ENCODE measurements around the gene NPAS2. TPM values are rescaled to one million over a fixed set of nuclear protein-coding genes. Genes with fewer than 3 reads are reported as not detected.

The NPAS2 gene
- total RNA-seq, 1 experiment from 2014 or later: 38.3 TPM

GRCh38 chr2:100821255-100821910 lies 1.4 kb downstream of the NPAS2 start:
- Histone ChIP-seq H3K4me3 (peak overlapping the region; percentile 69), H3K36me3 (ENCODE audit: low read depth) (peaks cover 22% of the 10 kb centered on the region; the same call in 1 of the 2 replicates), H3K9me2 (ENCODE audit: insufficient read depth) (no peaks in the 10 kb centered on the region), H3K4me2 (peak overlapping the region; percentile 97), H3K9me3 (ENCODE audit: insufficient read depth, low read depth) (no peaks in the 10 kb centered on the region), H3K27ac (peak overlapping the region; percentile 69), H3K27me3 (ENCODE audit: insufficient read depth, low read depth) (no peaks in the 10 kb centered on the region), H3F3A (ENCODE audit: insufficient read depth, low read depth) (peaks cover 24% of the 10 kb centered on the region), H4K20me1 (ENCODE audit: insufficient read depth) (peaks cover 20% of the 10 kb centered on the region), H3K79me2 (ENCODE audit: low read depth) (peaks cover 80% of the 10 kb centered on the region), H3K4me1 (replicated peaks; ENCODE audit: insufficient read depth) (peaks cover 53% of the 10 kb centered on the region), H2AFZ (no peak overlapping the region)
- TSS peak; percentile 25 for BruUV-seq (replicated peaks)
- TF ChIP-seq EZH2 (IDR thresholded peaks at IDR 0.05; ENCODE audit: low read depth): no peak
- TF ChIP-seq CTCF (conservative IDR thresholded peaks at IDR 0.05): no peak
- POLR2A ChIA-PET (ENCODE audit: unreplicated experiment): interaction anchor here (0.6 to 0.7 kb wide), 2 partner anchors 115 to 1484 kb away, joined by 3 to 18 read pairs; partner anchors contain the start of gene EIF5B
- DNase-seq: no peak
- intact Hi-C loops (cut with micrococcal nuclease; ENCODE audit: unreplicated experiment): loop anchor here (5.0 kb wide), 3 partner anchors 46 to 166 kb away; no protein-coding TSS in a partner anchor
- CTCF ChIA-PET: interaction anchor here (0.6 to 0.7 kb wide), 3 partner anchors 70 to 192 kb away, joined by 3 to 22 read pairs (median 9); no protein-coding TSS in a partner anchor

- intact Hi-C loops (cut with micrococcal nuclease; ENCODE audit: unreplicated experiment): loop anchor here (5.0 kb wide), 3 partner anchors 45 to 165 kb away; no protein-coding TSS in a partner anchor
- H3K79me2 ChIP-seq (ENCODE audit: low read depth): peaks cover 80% of the 10 kb centered on the region
- H3K4me1 ChIP-seq (replicated peaks; ENCODE audit: insufficient read depth): peaks cover 55% of the 10 kb centered on the region
- H3K4me3 ChIP-seq: peak overlapping the region; percentile 69
- H3K27me3 ChIP-seq (ENCODE audit: insufficient read depth, low read depth): no peaks in the 10 kb centered on the region
- no peaks in the 10 kb centered on the region for H3K9me3 ChIP-seq (ENCODE audit: insufficient read depth, low read depth)
- H4K20me1 ChIP-seq (ENCODE audit: insufficient read depth): peaks cover 20% of the 10 kb centered on the region
- no peak for TF ChIP-seq CTCF (conservative IDR thresholded peaks at IDR 0.05)
- no peak for TF ChIP-seq EZH2 (IDR thresholded peaks at IDR 0.05; ENCODE audit: low read depth)
- peaks cover 22% of the 10 kb centered on the region; the same call in 1 of the 2 replicates for H3K36me3 ChIP-seq (ENCODE audit: low read depth)
- H3K4me2 ChIP-seq: peak overlapping the region; percentile 97
- CTCF ChIA-PET: no interaction called here
- H3K9me2 ChIP-seq (ENCODE audit: insufficient read depth): no peaks in the 10 kb centered on the region
- no peak for DNase-seq
- POLR2A ChIA-PET (ENCODE audit: unreplicated experiment): no interaction called here
- H3F3A ChIP-seq (ENCODE audit: insufficient read depth, low read depth): peaks cover 21% of the 10 kb centered on the region
- no TSS peak for BruUV-seq (replicated peaks)
- H2AFZ ChIP-seq: no peak overlapping the region
- peak overlapping the region; percentile 69 for H3K27ac ChIP-seq
Measured at GRCh38 chr2:100821911-100822265, 1.9 kb downstream of the NPAS2 start.

- CTCF ChIA-PET: interaction anchor here (0.6 kb wide), 1 partner anchor 35 kb away, joined by 4 read pairs; no protein-coding TSS in a partner anchor
- peaks cover 25% of the 10 kb centered on the region; the same call in 1 of the 2 replicates for H3K36me3 ChIP-seq (ENCODE audit: low read depth)
- H2AFZ ChIP-seq: no peak overlapping the region
- H3K79me2 ChIP-seq (ENCODE audit: low read depth): peaks cover 80% of the 10 kb centered on the region
- H3K4me3 ChIP-seq: peak overlapping the region; percentile 69
- H3K4me2 ChIP-seq: peak overlapping the region; percentile 97
- no TSS peak for BruUV-seq (replicated peaks)
- peak in 1 of 2 experiments; percentile 80 for DNase-seq
- H4K20me1 ChIP-seq (ENCODE audit: insufficient read depth): peaks cover 22% of the 10 kb centered on the region
- H3F3A ChIP-seq (ENCODE audit: insufficient read depth, low read depth): peaks cover 12% of the 10 kb centered on the region
- H3K4me1 ChIP-seq (replicated peaks; ENCODE audit: insufficient read depth): peaks cover 50% of the 10 kb centered on the region
- TF ChIP-seq CTCF (conservative IDR thresholded peaks at IDR 0.05) (no peak), EZH2 (IDR thresholded peaks at IDR 0.05; ENCODE audit: low read depth) (no peak)
- H3K9me2 ChIP-seq (ENCODE audit: insufficient read depth): no peaks in the 10 kb centered on the region
- H3K9me3 ChIP-seq (ENCODE audit: insufficient read depth, low read depth): no peaks in the 10 kb centered on the region
- intact Hi-C loops (cut with micrococcal nuclease; ENCODE audit: unreplicated experiment): loop anchor here (5.0 kb wide), 3 partner anchors 45 to 165 kb away; no protein-coding TSS in a partner anchor
- H3K27me3 ChIP-seq (ENCODE audit: insufficient read depth, low read depth): no peaks in the 10 kb centered on the region
- POLR2A ChIA-PET (ENCODE audit: unreplicated experiment): no interaction called here
- H3K27ac ChIP-seq: peak overlapping the region; percentile 69
Measured at GRCh38 chr2:100822587-100823248, 2.8 kb downstream of the NPAS2 start.

Measured in PC-9 (cell line).